GM20431 (cell line): ENCODE measurements around the gene SMIM43.
"Not testable (repeated sequence)": the region's sequence is repeated elsewhere in the genome, so short reads cannot be mapped to it uniquely, and the experiment has no call there.

Source experiments
- in situ Hi-C: fragments of 300-500 bp; cut with MseI, MboI; formaldehyde crosslinking; loops from one replicate; pipeline ENCODE4 v1.15.0; 2020; ENCODE audit warnings: low sequenced_read_pairs; ENCODE audit not compliant: unreplicated experiment

The SMIM43 gene

GRCh38 chr4:121784401-121784800 is 19.4 kb upstream of the SMIM43 start:
- in situ Hi-C loops: no loop called here

- in situ Hi-C loops: no loop called here
These were observed 18.2 kb upstream of the SMIM43 start for GRCh38 chr4:121783210-121783609.

GRCh38 chr4:121778991-121779628 is 14.1 kb upstream of the SMIM43 start:
- in situ Hi-C loops: no loop called here

- in situ Hi-C loops: no loop called here
These were observed 12.7 kb upstream of the SMIM43 start for GRCh38 chr4:121777625-121778024.

- in situ Hi-C loops: no loop called here
These were observed 11.8 kb upstream of the SMIM43 start for GRCh38 chr4:121776610-121777401.

- in situ Hi-C loops: no loop called here
These were observed 8.9 kb upstream of the SMIM43 start for GRCh38 chr4:121773883-121774282.

- in situ Hi-C loops: no loop called here
These were observed 6.9 kb upstream of the SMIM43 start for GRCh38 chr4:121771869-121772268.

GRCh38 chr4:121769341-121769740 is 4.4 kb upstream of the SMIM43 start:
- in situ Hi-C loops: no loop called here

- in situ Hi-C loops: no loop called here
These were observed 2.2 kb upstream of the SMIM43 start for GRCh38 chr4:121767166-121767565.

GRCh38 chr4:121765971-121766538 is 1.1 kb upstream of the SMIM43 start:
- in situ Hi-C loops: no loop called here

GRCh38 chr4:121765368-121765705 is 373 bp upstream of the SMIM43 start:
- in situ Hi-C loops: no loop called here

GRCh38 chr4:121764303-121764701 is 662 bp downstream of the SMIM43 start:
- in situ Hi-C loops: no loop called here

GRCh38 chr4:121760205-121760604 is 4.8 kb downstream of the SMIM43 start:
- in situ Hi-C loops: no loop called here

- in situ Hi-C loops: no loop called here
These were observed 5.9 kb downstream of the SMIM43 start for GRCh38 chr4:121758925-121759568.

GRCh38 chr4:121752142-121752541 is 12.8 kb downstream of the SMIM43 start:
- in situ Hi-C loops: not testable (repeated sequence)

- in situ Hi-C loops: no loop called here
These were observed 15.7 kb downstream of the SMIM43 start for GRCh38 chr4:121749225-121749624.

GRCh38 chr4:121742794-121743193 is 22.2 kb downstream of the SMIM43 start:
- in situ Hi-C loops: no loop called here

- in situ Hi-C loops: no loop called here
These were observed 23.2 kb downstream of the SMIM43 start for GRCh38 chr4:121741751-121742150.

- in situ Hi-C loops: no loop called here
These were observed 24.1 kb downstream of the SMIM43 start for GRCh38 chr4:121740796-121741409.

GRCh38 chr4:121739575-121739974 is 25.4 kb downstream of the SMIM43 start:
- in situ Hi-C loops: no loop called here
